GM18873 (cell line): Measurements from ENCODE around the gene GRIK1.

ENCODE experiments used
- ATAC-seq: cut with Tn5 transposase; IDR thresholded peaks from one replicate; pipeline ENCODE4 v1.9.1; 2021; ENCODE audit warnings: mild to moderate bottlenecking, moderate library complexity, moderate number of reproducible peaks; ENCODE audit not compliant: unreplicated experiment, low FRiP score

The GRIK1 gene

GRCh38 chr21:29920938-29921337 is 18.9 kb downstream of the GRIK1 start:
- no peak for ATAC-seq

DNA sequence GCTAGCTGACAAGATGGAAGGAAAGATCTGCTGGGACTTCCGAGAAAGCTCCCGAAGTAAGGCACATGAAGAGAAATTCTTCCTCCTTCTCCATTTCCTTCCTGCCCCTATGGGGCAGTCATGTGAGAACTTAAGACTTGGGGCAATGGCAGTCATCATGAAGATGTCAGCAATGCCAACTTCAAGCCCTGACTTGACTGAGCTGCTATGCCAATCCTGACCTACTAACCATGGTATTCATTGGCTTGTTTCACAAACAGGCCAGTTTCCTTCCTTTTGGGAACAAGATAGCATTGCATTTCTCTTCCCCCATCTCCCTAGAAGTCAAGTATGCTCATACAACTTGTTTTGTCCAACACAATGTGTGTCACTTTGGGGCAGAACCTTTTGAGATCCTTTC is 25.5 kb downstream of the GRIK1 start:
- no peak for ATAC-seq

- no peak for ATAC-seq
Measured at GRCh38 chr21:29909571-29909970, 30.2 kb downstream of the GRIK1 start.

DNA sequence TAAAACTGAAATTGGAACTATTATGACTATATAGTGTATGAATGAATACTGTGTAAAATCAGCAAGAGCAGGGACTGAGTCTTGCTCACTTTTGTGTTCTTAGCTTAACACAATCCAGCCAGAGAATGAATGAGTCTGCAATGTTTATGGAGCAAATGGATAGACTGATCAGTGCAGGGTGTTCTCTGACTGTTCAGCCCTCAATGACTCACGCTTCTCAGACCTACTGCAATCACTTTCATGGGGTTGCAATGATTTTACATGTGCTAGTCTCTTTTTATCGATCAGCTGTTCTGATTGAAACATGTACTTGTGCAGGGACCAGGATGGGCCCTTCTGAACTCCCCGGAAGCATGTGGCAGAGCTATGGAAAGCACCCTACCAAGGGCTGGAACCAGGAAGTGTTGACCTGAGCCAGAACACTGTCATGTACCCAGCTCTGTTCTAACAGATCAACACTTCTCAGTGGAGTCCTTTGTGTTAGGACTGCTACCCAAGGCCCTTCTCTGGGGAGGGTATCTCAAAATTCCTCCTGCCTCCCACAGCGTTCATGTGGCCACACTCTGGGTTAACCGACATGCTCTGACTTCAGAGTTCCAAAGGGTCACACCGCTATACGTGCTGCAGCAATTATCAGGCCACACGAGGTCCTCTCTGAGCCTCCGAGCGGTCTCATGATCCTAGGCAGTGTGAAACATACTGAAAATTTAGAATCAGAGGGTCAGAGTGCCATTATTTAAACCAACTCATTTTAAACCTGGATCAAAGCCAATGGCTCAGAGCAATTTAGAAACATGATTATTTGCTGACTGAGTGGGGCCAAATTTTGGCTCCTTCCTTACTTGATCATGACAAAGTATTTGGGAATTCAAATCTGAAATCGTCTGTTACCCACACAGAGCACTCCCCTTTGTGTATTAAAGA is 35.2 kb downstream of the GRIK1 start:
- no peak for ATAC-seq

DNA sequence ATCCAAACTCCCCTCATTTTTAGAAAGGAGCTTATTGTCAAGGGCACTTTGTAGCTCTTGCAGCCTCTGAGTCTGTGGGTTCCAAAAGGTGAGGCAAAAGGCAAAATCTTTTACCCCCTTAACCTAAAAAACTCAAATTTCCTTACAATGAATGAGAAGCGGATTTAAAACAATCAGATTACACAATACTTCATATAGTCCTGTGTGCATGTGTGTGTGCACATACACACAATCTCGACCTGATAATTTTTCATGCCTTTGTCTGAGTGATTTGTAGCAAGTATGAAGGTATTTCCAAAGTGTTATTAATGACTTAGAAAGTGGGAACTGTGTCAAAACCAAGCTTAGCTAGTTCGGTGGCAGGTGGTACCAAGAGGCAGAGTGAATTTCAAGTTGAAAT is 42.9 kb downstream of the GRIK1 start:
- ATAC-seq: no peak

GRCh38 chr21:29893687-29894086 is 46.1 kb downstream of the GRIK1 start:
- ATAC-seq: no peak

GRCh38 chr21:29892379-29892778 is 47.4 kb downstream of the GRIK1 start:
- no peak for ATAC-seq

- ATAC-seq: no peak
Measured at GRCh38 chr21:29888437-29888836, 51.4 kb downstream of the GRIK1 start.

- no peak for ATAC-seq
Measured at GRCh38 chr21:29887313-29888009, 52.3 kb downstream of the GRIK1 start.

DNA sequence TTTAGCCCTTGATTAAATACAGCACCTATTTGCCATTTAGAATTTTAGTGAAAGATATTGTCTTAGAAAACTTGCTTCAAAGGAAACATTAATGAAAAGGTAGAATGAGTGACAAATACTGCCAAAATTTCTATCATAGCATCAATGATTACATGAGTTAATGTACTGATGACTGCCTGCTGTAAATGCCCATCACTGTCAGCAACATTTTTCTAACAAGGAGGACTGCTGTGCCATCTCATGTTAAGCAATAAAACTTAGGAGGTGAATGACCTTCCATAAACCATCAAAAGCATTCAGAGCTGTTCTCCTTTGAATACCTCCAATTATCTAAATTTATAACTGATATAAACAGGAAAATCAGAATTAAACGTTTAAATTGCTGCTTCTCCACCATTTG is 54.3 kb downstream of the GRIK1 start:
- ATAC-seq: no peak

DNA sequence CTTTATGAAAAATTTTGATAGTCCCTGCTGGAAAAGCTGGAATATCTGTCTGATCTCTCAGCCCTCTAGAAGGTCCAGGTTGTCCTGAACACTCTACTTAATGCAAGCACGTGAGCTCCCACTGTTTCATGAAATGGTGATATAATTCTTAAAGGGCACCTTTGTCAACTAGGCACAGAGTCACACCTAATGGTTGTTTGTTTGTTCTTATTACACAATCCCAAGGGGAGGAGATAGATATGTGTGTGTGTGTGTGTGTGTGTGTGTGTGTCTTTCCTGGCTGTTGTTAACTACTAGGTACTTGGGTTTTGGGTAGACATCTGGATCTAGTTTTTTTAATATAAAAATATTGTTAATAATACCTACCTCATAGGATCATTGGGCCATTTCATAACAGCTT is 63.9 kb downstream of the GRIK1 start:
- no peak for ATAC-seq

DNA sequence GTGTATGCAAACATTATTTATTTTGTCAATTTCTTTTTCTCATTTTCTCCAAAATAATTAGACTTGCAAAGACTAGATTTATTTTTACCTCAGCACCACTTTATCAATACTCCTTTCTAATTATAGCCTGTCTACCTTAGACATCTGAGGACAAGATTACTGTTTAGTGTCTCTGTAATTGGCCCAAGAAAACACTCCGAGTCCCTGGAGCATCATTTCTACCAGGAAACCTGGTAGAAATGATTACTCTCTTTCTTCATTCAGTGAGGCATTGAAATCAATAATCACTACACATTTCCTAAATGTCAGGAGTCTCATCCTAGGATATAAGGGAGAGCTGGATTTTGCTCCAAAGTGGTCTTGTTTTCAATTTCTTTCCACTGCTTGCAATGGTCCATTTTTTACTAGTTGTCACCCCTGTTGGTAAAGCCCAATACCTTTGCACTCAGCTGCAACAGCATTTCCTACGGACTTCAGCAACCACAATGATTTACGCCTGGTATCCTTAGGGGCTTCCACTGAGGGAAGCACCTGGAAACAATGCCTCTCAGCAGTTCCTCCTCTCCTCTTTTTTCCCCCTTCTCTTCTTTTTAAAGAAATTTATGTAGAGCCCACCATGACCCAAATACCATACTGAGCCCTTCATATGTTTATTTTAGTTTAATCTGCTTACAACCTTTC is 64.6 kb downstream of the GRIK1 start:
- no peak for ATAC-seq

DNA sequence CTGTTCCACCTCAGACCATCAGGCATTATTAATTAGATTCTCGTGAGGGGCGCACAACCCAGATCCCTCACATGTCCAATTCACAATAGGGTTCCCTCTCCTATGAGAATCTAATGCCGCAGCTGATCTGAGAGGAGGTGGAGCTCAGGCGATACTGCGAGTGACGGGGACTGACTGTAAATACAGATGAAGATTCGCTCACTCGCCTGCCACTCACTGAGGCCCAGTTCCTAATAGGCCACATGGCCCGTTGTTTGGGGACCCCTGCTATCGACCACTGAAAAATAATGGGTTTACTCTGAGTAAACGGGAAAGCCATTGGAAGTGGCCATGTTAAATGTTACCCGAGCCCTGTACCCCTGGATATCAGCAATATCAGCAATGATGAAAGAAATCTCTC is 65.9 kb downstream of the GRIK1 start:
- ATAC-seq: no peak

DNA sequence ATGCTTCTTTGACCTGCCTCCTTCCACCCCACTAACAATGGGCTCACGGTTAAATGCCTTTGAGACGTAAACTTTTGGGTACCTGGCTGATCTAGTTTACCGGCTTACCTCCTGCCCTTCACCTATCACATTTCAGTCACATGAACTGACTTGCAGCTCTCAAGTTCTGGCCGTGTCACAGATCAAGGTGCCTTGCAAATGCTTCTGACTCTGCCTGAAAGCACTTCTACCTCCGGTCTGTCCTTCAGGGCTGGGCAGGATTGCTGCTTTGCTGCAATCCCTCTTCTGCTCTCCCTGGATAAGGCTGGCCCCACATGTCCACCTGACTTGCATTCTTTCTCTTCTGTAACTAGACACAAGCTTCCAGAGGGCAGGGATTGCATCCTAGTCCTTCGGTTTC is 69.0 kb downstream of the GRIK1 start:
- no peak for ATAC-seq

DNA sequence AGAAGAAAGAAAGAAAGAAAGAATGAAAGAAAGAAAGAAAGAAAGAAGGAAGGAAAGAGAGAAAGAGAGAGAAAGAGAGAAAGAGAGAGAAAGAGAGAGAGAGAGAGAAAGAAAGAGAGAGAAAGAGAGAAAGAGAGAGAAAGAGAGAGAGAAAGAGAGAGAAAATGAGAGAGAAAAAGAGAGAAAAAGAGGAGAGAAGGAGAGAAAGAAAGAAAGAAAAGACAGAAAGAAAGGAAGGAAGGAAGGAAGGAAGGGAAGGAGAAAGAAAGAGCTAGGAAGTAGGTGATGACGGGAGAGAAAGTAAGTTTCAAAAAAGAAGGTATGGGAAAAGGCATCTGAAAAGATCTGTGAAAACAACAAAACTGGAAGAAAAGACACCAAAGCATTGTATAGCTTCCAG is 72.0 kb downstream of the GRIK1 start:
- ATAC-seq: no peak

- no peak for ATAC-seq
Measured at GRCh38 chr21:29860346-29860745, 79.5 kb downstream of the GRIK1 start.

GRCh38 chr21:29857150-29857549 is 82.6 kb downstream of the GRIK1 start:
- no peak for ATAC-seq

DNA sequence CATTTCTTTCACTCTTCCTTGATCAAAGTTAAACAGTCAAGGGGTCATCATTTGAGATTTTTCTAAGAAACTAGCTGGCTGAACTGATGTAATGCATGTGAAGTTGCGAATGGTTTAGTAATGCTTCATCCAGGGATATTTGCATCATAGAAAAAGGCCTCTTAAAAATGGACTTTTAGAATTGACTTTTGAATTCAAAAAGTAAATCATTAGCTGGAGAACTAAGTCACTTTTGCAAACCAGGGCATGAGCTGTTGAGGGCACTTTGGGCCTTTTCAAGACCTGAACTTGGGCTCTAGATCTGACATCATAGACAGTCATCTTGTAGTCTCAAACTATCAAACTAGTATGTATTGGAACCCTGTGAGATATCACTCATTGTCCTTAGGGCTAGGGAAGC is 85.0 kb downstream of the GRIK1 start:
- no peak for ATAC-seq

GRCh38 chr21:29851611-29852010 is 88.2 kb downstream of the GRIK1 start:
- no peak for ATAC-seq

DNA sequence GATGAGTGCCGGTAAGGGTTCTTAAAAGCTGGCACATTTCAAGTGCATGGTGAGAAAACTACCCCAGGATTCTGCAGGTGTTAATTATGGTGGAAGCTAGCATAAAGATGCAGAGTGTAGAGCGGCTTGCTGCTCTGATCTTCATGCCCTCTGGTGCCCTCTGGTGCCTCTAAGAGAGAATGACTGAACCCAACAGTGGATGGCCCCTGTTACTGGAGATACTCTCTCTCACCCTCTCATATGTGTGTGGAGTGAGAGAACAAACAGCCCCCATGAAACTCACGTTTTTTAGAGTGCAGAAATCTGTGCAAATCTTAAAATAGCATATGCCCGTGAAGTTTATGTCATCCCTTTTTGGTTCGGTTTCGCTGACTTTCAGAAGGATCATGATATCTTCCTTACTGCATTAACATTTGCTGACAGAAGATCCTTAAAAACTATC is 90.0 kb downstream of the GRIK1 start:
- ATAC-seq: peak; percentile 92

DNA sequence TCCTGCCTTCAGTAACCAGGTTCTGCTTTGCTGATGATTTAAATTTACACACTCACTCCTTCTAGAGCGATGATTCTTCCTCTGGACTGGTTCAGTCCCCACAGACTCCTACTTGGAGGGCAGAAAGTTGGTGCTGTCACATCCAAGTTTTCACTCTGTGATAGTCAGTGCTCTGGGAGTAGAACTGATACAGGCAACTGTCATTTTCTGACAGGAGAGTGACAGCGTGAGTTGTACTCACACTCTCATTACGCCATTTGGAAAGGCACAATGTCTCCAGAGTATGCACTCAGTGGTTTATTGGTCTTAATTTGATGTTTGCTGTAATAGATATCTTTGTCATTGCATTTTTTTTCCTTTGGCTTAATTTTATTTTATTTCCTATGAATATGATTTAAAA is 96.0 kb downstream of the GRIK1 start:
- no peak for ATAC-seq
